Muscle layer of colon (tissue), 2 donors: ENCODE results near the gene SEMA5A.

ENCODE experiments used
- H3K27ac ChIP-seq: one replicate; pipeline ENCODE4 v1.7.0; 2013; ENCODE audit warnings: low read depth, mild to moderate bottlenecking, low read length, moderate library complexity
- H3K27me3 ChIP-seq, 2 donors: one replicate each; pipeline ENCODE4 v1.7.0; 2013; ENCODE audit warnings: low read length in 2 of 2, mild to moderate bottlenecking in 2 of 2; ENCODE audit not compliant: insufficient read depth in 2 of 2, control insufficient read depth in 1 of 2
- H3K36me3 ChIP-seq: one replicate; pipeline ENCODE4 v1.7.0; 2013; ENCODE audit warnings: mild to moderate bottlenecking, low read length; ENCODE audit not compliant: insufficient read depth
- H3K4me1 ChIP-seq: one replicate; pipeline ENCODE4 v1.7.0; 2013; ENCODE audit warnings: mild to moderate bottlenecking, low read length; ENCODE audit not compliant: insufficient read depth
- H3K4me3 ChIP-seq, 2 donors: one replicate each; pipeline ENCODE4 v1.7.0; 2013; ENCODE audit warnings: low read length in 2 of 2, low read depth in 1 of 2, mild to moderate bottlenecking in 1 of 2, moderate library complexity in 1 of 2
- H3K9ac ChIP-seq: one replicate; pipeline ENCODE4 v1.7.0; 2013; ENCODE audit warnings: low read length
- H3K9me3 ChIP-seq: one replicate; pipeline ENCODE4 v1.7.0; 2013; ENCODE audit warnings: mild to moderate bottlenecking, low read length
- donor health status: abdominal sarcoma.
- donor health status: Adenocarcinoma of cecum.

SEMA5A gene

DNA sequence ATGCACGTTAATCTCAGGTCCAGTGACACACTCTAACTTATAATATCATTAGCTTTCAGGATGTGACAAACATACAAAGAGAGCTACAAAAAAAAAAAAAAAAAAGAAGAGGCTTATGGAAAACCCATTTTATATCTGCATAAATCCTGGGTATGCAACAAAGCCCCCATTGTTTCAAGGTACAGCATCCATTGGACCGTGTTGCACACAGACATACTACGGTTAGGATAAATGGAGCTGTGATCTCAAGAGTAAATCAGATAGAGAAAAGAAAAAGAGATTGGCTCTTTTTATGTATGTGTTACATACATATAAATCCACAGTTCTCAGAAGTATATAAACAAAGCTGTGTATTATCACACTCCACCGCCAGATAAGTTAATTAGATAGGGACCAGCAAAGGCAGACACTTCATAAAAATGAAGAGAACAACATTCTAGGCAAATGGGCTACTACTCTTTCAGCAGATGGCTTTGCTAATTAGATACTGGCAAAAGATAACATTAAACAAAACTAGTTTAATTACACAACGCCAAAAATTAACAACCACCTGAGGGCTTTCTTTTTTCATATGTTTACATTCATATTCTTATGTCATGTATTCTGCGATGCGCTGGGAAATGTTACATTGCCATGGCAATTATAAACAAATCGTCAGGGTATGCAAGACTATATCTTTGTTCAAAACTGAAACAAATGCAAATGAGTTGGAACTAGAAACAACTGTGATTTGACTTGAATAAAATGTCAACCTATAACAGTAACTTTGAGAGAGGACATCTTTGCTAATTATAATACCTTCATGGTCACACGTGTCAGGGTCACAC, 304.2 kb downstream of the SEMA5A start:
- Histone ChIP-seq H3K9ac (no peak overlapping the region), H3K27me3 (no peaks in the 10 kb centered on the region), H3K36me3 (no peaks in the 10 kb centered on the region), H3K4me1 (no peaks in the 10 kb centered on the region), H3K4me3 (no peak overlapping the region), H3K27ac (no peak overlapping the region), H3K9me3 (no peaks in the 10 kb centered on the region)

DNA sequence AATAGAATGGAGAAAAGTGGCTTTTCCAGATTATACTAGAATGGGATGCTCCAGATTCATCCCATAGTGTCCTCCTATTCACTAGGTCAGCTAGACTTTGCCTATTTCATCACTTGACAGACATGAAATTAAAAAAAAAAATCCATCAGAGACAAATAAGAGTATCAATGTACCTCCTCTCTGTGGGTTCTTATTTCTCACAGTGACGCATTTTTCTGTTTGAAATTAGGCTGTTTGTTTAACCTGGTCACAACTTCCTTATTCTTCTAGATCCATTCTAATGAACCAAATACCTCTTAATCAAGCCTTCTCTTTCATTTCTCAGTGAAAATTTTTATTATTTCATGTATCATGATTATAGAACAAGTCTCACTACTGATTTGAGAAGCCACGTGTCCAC, 305.4 kb downstream of the SEMA5A start:
- Histone ChIP-seq H3K27ac (no peak overlapping the region), H3K27me3 (no peaks in the 10 kb centered on the region), H3K9ac (no peak overlapping the region), H3K9me3 (no peaks in the 10 kb centered on the region), H3K4me3 (no peak overlapping the region), H3K36me3 (no peaks in the 10 kb centered on the region), H3K4me1 (no peaks in the 10 kb centered on the region)

- H3K4me1 ChIP-seq: no peaks in the 10 kb centered on the region
- H3K36me3 ChIP-seq: no peaks in the 10 kb centered on the region
- H3K27ac ChIP-seq: no peak overlapping the region
- H3K9ac ChIP-seq: no peak overlapping the region
- H3K9me3 ChIP-seq: no peaks in the 10 kb centered on the region
- H3K4me3 ChIP-seq: no peak overlapping the region
- no peaks in the 10 kb centered on the region for H3K27me3 ChIP-seq
Observed at GRCh38 chr5:9239626-9240025, 306.2 kb downstream of the SEMA5A start.

GRCh38 chr5:9239071-9239470, 306.8 kb downstream of the SEMA5A start:
- Histone ChIP-seq H3K9me3 (no peaks in the 10 kb centered on the region), H3K27ac (no peak overlapping the region), H3K36me3 (no peaks in the 10 kb centered on the region)

GRCh38 chr5:9233712-9234111, 312.2 kb downstream of the SEMA5A start:
- Histone ChIP-seq H3K4me3 (no peak overlapping the region), H3K27ac (no peak overlapping the region), H3K9ac (no peak overlapping the region), H3K4me1 (no peaks in the 10 kb centered on the region), H3K36me3 (no peaks in the 10 kb centered on the region), H3K9me3 (no peaks in the 10 kb centered on the region), H3K27me3 (no peaks in the 10 kb centered on the region)

More at GRCh38 chr5:9239071-9239470, 306.8 kb downstream of the SEMA5A start:
- no peak overlapping the region for H3K9ac ChIP-seq
- H3K4me1 ChIP-seq: no peaks in the 10 kb centered on the region
- no peak overlapping the region for H3K4me3 ChIP-seq
- no peaks in the 10 kb centered on the region for H3K27me3 ChIP-seq

DNA sequence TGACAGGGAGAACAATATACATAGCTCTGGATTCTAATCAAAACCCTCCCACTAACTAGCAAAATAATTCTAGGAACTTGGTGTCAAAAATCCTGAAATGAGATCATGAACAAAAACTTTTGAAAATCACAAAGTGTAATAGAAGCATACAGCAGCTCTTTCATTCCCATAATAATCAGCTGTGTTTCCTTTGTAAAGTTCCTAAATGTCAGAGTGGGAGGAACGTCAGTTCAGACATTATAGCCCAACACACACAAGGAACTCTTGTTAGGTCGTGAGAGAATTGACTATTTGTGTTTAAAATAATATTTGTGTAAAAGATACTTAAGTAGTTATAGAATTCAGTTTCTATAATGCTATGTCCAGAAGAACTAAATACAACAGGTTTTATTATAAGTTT, 312.8 kb downstream of the SEMA5A start:
- no peak overlapping the region for H3K27ac ChIP-seq
- H3K27me3 ChIP-seq: no peaks in the 10 kb centered on the region
- no peaks in the 10 kb centered on the region for H3K36me3 ChIP-seq
- no peaks in the 10 kb centered on the region for H3K4me1 ChIP-seq
- H3K9ac ChIP-seq: no peak overlapping the region
- no peaks in the 10 kb centered on the region for H3K9me3 ChIP-seq
- no peak overlapping the region for H3K4me3 ChIP-seq

DNA sequence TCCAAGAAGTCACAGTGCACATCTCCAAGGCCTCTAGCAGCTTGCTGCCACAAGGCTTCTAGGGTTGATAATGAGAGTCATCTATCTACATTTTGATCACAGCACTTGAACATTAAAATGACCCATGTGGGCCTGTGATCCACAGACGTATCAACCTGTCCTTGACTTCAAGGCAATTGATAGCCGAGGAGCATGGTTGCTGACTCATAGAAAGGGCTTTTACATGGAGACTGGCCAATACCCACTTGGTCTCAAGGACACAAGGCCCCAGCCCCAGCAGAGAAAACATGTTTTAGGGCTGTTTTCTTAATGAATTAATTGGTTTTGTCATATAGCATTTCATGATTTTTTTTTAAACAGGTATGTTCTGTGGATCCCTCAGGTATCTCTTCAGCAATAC, 314.0 kb downstream of the SEMA5A start:
- no peaks in the 10 kb centered on the region for H3K9me3 ChIP-seq
- no peaks in the 10 kb centered on the region for H3K27me3 ChIP-seq
- no peaks in the 10 kb centered on the region for H3K4me1 ChIP-seq
- no peak overlapping the region for H3K4me3 ChIP-seq
- no peaks in the 10 kb centered on the region for H3K36me3 ChIP-seq
- H3K27ac ChIP-seq: no peak overlapping the region
- H3K9ac ChIP-seq: no peak overlapping the region

- no peaks in the 10 kb centered on the region for H3K27me3 ChIP-seq
- H3K4me1 ChIP-seq: no peaks in the 10 kb centered on the region
- H3K27ac ChIP-seq: no peak overlapping the region
- H3K9me3 ChIP-seq: no peaks in the 10 kb centered on the region
- no peak overlapping the region for H3K4me3 ChIP-seq
- no peaks in the 10 kb centered on the region for H3K36me3 ChIP-seq
- H3K9ac ChIP-seq: no peak overlapping the region
Observed at GRCh38 chr5:9230355-9230754, 315.5 kb downstream of the SEMA5A start.

GRCh38 chr5:9226016-9226536, 319.8 kb downstream of the SEMA5A start:
- Histone ChIP-seq H3K27ac (no peak overlapping the region), H3K36me3 (no peaks in the 10 kb centered on the region), H3K4me3 (no peak overlapping the region), H3K27me3 (no peaks in the 10 kb centered on the region), H3K4me1 (no peaks in the 10 kb centered on the region), H3K9me3 (no peaks in the 10 kb centered on the region), H3K9ac (no peak overlapping the region)

DNA sequence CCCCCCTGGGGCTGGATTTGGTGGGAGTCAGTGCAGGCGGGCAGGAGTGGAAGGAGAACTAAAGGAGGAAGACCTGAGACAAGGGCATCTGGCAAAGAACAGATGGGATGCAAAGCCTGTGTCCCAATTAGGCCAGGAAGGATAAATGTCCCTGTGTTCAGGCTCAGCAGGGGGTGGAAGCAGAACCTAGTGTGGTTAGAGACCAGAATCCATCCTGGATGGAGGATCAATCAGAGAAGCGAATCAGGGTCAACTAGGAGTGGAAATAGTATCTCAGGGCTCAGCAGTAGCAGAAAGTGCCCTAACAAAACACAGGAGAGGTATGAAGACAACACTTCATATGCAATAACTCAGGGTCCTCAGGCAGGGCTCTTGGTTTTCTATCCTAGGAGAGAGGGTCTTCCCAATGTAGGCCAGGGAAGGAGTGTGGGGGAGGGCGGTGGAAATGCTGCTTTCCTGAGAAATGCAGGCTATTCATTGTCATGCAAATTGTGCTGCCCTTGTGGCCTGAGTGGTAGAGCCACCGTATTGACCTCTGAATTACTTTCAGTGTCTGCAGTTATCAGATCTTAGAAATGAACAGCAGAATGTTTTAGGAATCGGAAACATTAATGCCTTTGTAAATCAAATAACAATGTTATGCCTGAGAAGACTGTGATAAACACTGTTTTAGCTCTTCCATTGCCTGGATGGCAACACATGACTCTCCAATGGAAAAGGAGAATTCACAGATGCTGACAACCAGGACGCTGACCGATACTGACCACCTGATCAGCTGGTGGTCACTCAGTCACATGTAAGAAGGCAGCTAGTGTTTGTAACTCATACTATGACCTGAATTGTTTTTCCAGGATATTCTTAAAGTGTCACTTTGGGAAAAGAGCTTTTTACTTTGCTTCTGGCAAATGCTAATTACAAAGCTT, 323.6 kb downstream of the SEMA5A start:
- Histone ChIP-seq H3K9ac (no peak overlapping the region), H3K9me3 (no peaks in the 10 kb centered on the region)

DNA sequence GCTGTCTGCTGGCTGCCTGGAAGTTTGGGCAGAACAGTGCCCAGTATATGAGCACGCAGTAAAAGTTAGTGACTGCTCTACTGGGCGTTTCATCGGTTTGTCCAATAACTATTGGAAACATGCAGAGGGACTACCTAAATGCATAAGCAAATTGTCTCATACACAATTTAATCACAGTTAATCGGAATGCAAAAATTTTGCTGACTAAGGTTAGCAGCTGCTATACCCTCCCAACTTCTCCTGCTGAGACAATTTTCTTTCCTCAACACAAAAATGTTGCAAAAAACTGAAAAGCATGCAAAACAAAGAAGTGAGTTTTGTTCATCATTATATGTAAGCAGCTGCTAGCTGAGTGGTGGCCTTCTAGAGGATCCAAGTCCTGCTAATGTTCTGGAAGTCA, 327.5 kb downstream of the SEMA5A start:
- Histone ChIP-seq H3K36me3 (no peaks in the 10 kb centered on the region), H3K4me1 (no peaks in the 10 kb centered on the region), H3K4me3 (no peak overlapping the region), H3K9ac (no peak overlapping the region), H3K27me3 (no peaks in the 10 kb centered on the region), H3K27ac (no peak overlapping the region), H3K9me3 (no peaks in the 10 kb centered on the region)

More for the DNA sequence above, 323.6 kb downstream of the SEMA5A start:
- Histone ChIP-seq H3K27ac (no peak overlapping the region), H3K36me3 (no peaks in the 10 kb centered on the region), H3K27me3 (no peaks in the 10 kb centered on the region), H3K4me3 (no peak overlapping the region), H3K4me1 (no peaks in the 10 kb centered on the region)
